HG02870 (cell line): ENCODE data around the gene CDH12.

Experiments used
- ATAC-seq: cut with Tn5 transposase; IDR thresholded peaks from one replicate; pipeline ENCODE4 v1.9.1; 2021; ENCODE audit warnings: mild to moderate bottlenecking, moderate library complexity; ENCODE audit not compliant: unreplicated experiment

Gene CDH12

GRCh38 chr5:21783074-21783679 lies 1070.0 kb downstream of the CDH12 start:
- ATAC-seq = no peak

- no peak for ATAC-seq
Measured at GRCh38 chr5:21776466-21776865, 1076.7 kb downstream of the CDH12 start.

- no peak for ATAC-seq
Measured at GRCh38 chr5:21774801-21775200, 1078.3 kb downstream of the CDH12 start.

- no peak for ATAC-seq
Measured at GRCh38 chr5:21774281-21774680, 1078.9 kb downstream of the CDH12 start.

- no peak for ATAC-seq
Measured at GRCh38 chr5:21773456-21773855, 1079.7 kb downstream of the CDH12 start.

GRCh38 chr5:21765406-21765805 lies 1087.7 kb downstream of the CDH12 start:
- no peak for ATAC-seq

GRCh38 chr5:21739096-21739495 lies 1114.0 kb downstream of the CDH12 start:
- ATAC-seq = no peak

GRCh38 chr5:21723500-21723899 lies 1129.6 kb downstream of the CDH12 start:
- ATAC-seq = no peak

- ATAC-seq = no peak
Measured at GRCh38 chr5:21711866-21712758, 1141.0 kb downstream of the CDH12 start.

- ATAC-seq = no peak
Measured at GRCh38 chr5:21709770-21710169, 1143.4 kb downstream of the CDH12 start.

- no peak for ATAC-seq
Measured at GRCh38 chr5:21704974-21705668, 1148.0 kb downstream of the CDH12 start.

- ATAC-seq = no peak
Measured at GRCh38 chr5:21701317-21701716, 1151.8 kb downstream of the CDH12 start.
